Esophagus squamous epithelium (tissue), 4 donors: ENCODE measurements around the gene MAP4K4.

Experiments used
- POLR2A ChIP-seq, 4 donors: fragments of 450-650 bp; IDR thresholded peaks; one replicate each; pipeline ENCODE4 v1.6.1; 2017; ENCODE audit warnings: antibody characterized with exemption in 4 of 4, mild to moderate bottlenecking in 4 of 4, moderate library complexity in 3 of 4
- TF ChIP-seq, protein P1 (sequence below), 6 experiments: fragments of 450-650 bp in 4 of 6; fragments of 200-600 bp in 2 of 6; sonication (generic) in 2 of 6; IDR thresholded peaks; one replicate each; pipeline ENCODE4 v1.5.1; 2016 to 2019; ENCODE audit warnings: antibody characterized with exemption in 6 of 6, mild to moderate bottlenecking in 4 of 6, moderate library complexity in 4 of 6

DNA sequence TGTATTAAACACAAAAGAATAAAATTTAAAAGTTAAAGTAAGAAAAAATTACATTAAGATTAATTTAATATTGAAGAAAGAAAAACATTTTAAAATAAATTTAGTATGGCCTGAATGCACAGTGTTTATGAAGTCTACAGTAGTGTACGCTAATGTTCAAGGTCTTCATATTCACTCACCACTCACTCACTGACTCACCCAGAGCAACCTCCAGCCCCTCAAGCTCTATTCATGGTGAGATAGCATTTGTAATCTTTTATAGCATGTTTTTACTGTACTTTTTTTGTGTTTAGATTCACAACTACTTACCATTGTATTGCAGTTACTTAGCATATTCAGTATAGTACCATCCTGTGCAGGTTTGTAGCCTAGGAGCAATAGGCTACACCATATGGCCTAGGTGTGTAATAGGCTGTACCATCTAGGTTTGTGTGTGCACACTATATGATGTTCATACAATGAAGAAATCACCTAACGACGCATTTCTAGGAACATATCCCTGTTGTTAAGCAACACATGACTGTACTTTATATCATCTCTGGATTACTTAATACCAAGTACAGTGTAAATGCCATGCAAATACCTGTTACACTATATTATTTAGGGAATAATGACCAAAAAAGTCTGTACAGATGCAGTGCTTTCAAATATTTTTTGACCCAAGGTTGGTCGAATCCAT lies 150.3 kb downstream of the MAP4K4 start:
- TF ChIP-seq, protein P1, sequence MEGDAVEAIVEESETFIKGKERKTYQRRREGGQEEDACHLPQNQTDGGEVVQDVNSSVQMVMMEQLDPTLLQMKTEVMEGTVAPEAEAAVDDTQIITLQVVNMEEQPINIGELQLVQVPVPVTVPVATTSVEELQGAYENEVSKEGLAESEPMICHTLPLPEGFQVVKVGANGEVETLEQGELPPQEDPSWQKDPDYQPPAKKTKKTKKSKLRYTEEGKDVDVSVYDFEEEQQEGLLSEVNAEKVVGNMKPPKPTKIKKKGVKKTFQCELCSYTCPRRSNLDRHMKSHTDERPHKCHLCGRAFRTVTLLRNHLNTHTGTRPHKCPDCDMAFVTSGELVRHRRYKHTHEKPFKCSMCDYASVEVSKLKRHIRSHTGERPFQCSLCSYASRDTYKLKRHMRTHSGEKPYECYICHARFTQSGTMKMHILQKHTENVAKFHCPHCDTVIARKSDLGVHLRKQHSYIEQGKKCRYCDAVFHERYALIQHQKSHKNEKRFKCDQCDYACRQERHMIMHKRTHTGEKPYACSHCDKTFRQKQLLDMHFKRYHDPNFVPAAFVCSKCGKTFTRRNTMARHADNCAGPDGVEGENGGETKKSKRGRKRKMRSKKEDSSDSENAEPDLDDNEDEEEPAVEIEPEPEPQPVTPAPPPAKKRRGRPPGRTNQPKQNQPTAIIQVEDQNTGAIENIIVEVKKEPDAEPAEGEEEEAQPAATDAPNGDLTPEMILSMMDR (IDR thresholded peaks at IDR 0.05): no peak
- no peak for TF ChIP-seq POLR2A (IDR thresholded peaks at IDR 0.05)
